22Rv1 (cell line): ENCODE results near the gene ARL6IP5.

ENCODE experiments used
- CTCF ChIP-seq: fragments of 450-650 bp; IDR thresholded peaks from 2 replicates; pipeline ENCODE4 v1.5.1; 2017; ENCODE audit warnings: mild to moderate bottlenecking
- ZFX ChIP-seq: fragments of 450-650 bp; IDR thresholded peaks from 2 replicates; pipeline ENCODE4 v1.6.1; 2017; ENCODE audit warnings: antibody characterized with exemption, borderline replicate concordance

GRCh38 chr3:69120879-69121464, 36.2 kb downstream of the ARL6IP5 start:
- peak; percentile 92 for TF ChIP-seq CTCF
- TF ChIP-seq ZFX = no peak
